CD4-positive, alpha-beta T cell treated with Interleukin-12 subunit alpha and Interleukin-12 subunit beta, for 1 hour (primary cell): Measurements from ENCODE around the gene ZRANB1.
"Not testable (repeated sequence)": the region's sequence is repeated elsewhere in the genome, so short reads cannot be mapped to it uniquely, and the experiment has no call there.

Source experiments
- DNase-seq: peaks from one replicate; pipeline ENCODE4 v3.0.0-alpha.2; 2020

ZRANB1 gene

GRCh38 chr10:124941823-124942222 is at the start of gene ZRANB1:
TSS of gene ZRANB1 (plus strand) at chr10:124942123. CDS start at chr10:124942494, 371 bp downstream.
- no peak for DNase-seq

DNA sequence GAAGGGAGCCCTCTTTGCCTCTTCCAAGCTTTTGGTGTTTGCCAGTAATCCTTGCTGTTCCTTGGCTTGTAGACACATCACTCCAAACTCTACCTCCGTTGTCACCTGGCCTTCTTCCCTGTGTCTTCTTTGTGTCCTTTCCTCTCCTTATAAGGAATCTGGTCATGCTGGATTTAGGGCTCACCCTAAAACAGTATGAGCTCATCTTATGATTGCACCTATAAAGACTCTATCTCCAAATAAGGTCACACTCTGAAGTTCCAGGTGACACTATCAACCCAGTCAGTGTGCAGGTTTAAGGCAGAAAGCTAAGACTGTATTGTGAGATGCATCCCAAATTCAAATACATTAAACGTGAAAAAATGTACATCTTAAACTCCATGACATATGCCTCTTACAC is 49.0 kb upstream of the ZRANB1 start:
- no peak for DNase-seq

DNA sequence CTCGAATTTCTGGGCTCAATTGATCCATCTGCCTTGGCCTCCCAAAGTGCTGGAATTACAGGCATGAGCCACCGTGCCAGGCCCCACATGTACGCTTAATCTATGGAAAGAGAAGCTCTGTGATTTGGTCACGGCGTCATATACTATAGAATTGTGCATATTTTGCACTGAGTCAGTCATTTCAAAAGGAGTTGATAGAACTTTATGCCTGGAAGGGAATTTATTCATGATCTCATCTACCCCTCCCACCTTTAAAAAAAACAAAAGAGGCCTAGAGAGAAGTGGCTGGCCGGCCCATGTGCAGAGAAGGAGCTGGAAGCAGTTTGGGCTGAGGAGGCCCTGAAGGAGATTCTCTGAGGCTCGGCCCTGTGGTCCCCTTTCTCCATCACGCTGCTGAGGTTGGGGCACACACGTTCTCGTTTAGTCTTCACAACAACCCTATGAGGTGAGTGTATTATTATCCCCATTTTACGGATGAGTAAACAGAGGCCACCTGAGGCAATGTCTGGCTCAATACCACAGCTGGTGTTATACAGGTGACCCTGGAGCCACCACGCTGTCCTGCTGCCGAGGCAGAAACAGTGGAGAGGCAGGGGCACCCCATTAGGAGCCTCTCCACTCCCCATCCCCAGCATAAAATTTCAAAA is 47.2 kb upstream of the ZRANB1 start:
- no peak for DNase-seq

GRCh38 chr10:124896751-124897150 is 45.2 kb upstream of the ZRANB1 start:
- no peak for DNase-seq

GRCh38 chr10:124898471-124898870 is 43.5 kb upstream of the ZRANB1 start:
- no peak for DNase-seq

GRCh38 chr10:124899151-124899550 is 42.8 kb upstream of the ZRANB1 start:
- DNase-seq, result no peak

GRCh38 chr10:124902462-124902861 is 39.5 kb upstream of the ZRANB1 start:
- DNase-seq, result no peak

GRCh38 chr10:124903111-124903510 is 38.8 kb upstream of the ZRANB1 start:
- no peak for DNase-seq

DNA sequence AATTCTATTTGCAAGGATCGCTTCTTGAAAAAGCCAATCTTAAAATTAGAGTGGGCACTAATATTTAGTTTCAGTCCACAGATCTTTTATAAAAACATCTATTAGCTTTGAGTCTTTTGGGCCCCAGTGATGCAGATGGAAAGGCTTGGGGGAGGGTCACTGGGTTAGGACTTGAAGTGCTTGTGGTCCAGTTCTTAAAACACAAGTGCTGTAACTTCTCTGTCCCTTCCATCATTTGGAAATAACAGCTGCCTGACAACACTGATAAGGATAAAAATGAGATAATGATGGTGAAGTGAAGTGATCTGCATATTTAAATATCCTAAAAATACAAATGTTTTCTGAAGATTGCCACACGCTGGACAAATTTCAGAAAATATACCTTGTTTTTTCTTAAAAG is 37.1 kb upstream of the ZRANB1 start:
- no peak for DNase-seq

GRCh38 chr10:124906551-124907001 is 35.3 kb upstream of the ZRANB1 start:
- DNase-seq, result no peak

GRCh38 chr10:124909563-124909962 is 32.4 kb upstream of the ZRANB1 start:
- no peak for DNase-seq

DNA sequence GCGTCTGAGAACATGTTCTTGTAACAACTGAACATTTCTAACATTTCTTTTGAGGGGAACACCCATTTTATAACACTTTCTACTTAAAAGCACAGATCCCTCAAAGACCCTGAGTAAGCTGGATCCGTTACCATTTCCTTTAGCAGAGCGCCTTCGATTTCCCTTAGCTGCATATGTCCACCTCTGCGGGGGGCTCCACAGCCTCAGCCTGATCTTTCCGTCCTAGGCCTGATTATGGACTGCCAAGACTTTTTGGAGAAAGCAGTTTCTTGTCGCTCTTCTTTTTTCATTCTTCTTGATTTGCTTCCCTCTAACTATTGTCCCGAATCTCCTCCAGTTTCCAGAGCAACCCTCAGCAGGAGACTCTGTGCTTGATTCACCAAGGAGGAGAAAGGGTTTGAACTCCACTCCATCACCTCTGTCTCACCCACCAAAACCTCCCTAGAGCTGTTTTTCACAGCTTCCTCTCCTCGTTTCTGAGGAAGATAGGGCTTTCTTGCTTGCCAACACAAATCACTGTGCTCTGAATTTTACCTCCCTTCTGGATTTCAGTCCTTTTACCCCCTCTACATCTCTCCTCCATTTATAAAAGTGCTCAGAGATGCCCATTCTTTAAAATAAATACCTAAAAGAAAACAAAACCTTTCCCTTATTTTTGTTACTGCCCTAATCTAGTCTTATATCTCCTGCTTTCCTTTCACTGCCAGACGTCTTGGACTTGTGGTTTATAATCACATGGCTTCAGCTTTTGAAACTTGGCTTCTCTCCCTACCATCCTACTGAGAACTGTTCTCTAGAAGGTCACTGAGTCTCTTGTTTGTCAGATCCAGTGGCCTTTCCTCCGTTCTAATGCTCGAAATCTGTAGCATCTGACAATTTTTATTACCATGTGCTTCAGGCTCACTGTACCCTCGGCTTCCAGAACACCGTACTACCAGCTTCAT is 30.5 kb upstream of the ZRANB1 start:
- DNase-seq, result no peak

DNA sequence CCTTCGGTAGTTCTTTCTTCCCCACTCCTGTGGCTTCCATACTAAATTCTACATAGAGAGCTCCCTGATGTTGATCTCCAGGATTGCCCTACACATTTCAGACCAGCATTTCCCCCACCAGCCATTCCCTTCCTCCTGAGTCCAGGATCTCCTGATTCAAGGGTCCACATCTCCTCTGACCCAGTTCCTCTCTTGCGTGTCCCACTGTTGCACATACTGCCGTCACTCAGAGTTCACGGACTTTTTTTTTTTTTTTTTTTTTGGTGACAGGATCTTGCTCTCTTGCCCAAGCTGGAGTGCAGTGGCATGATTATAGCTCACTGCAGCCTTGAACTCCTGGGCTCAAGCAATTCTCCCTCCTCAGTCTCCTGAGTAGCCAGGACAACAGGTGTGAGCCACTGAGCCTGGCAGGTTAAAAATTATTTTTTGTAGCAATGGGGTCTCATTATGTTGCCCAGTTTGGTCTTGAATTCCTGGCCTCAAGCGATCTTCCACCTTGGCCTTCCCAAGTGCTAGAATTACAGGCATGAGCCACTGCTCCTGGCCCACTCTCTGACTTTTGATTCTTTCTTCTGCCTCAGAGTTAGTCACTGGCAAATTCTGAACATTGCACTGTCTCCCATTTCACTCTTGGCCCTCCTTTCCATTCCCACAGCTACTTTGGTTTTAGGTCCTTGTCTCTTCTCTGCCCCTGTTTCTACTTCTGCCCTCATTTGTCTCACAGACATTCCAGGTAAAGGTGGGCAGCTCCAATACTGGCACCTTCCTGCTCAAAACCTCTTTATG is 29.6 kb upstream of the ZRANB1 start:
- DNase-seq, result no peak

- no peak for DNase-seq
These were observed 28.8 kb upstream of the ZRANB1 start for GRCh38 chr10:124913167-124913566.

GRCh38 chr10:124914398-124914797 is 27.5 kb upstream of the ZRANB1 start:
- DNase-seq, result not testable (repeated sequence)

DNA sequence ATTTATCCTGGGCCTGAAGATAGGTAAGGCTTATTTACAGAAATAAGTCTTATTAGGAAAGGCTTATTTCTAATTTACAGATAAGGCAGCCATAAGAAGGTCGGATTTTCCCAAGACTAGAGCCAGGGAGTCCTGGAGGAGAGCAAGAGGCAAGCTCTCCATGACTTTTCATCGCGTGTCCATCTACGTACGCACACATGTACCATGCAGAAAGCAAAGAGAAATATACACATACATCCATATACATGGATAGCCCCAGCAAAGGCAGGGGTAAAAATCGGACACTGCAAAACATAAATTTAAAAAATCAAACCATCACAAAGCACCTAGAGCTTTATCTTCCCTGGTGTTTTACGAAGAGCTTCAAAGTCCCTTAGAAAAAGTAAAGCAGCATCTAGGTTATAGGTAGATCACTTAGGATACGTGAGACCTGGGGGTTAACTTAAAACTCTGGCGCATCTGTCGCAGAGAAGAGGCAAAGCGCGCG is 25.8 kb upstream of the ZRANB1 start:
- no peak for DNase-seq

- DNase-seq, result peak; percentile 97
These were observed 25.1 kb upstream of the ZRANB1 start for GRCh38 chr10:124916585-124917427.

- DNase-seq, result no peak
These were observed 24.3 kb upstream of the ZRANB1 start for GRCh38 chr10:124917428-124918190.

GRCh38 chr10:124918191-124918830 is 23.6 kb upstream of the ZRANB1 start:
- peak; percentile 8 for DNase-seq

- DNase-seq, result no peak
These were observed 23.0 kb upstream of the ZRANB1 start for GRCh38 chr10:124918906-124919305.

DNA sequence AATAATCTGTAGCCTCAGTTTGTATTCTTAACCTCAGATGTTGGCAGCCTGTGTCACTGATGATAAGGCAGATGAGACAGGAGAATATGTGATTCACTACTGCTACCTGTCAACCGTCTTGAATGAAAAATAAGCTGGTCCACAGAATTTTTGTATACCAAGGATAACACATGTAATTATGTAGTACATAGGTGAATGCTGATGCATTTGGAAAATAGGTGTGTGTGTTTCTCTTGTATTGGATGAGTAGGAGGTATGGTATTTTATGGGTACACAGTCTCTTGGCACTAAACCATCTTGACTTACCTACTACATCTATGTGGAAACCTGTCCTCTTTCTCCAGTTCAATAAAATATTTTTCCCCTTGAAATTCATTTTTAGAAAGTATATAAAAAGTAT is 20.7 kb upstream of the ZRANB1 start:
- no peak for DNase-seq
